GM13976 (cell line): ENCODE measurements around the gene EIF1AX.

Experiments used
- DNase-seq: peaks from one replicate; pipeline ENCODE4 v3.0.0; 2012; ENCODE audit warnings: low spot score
- in situ Hi-C: fragments of 300-500 bp; cut with MboI; formaldehyde crosslinking; loops from one replicate; pipeline ENCODE4 v1.12.0; 2022; ENCODE audit warnings: low sequenced_read_pairs, mixed read lengths, inconsistent platforms; ENCODE audit not compliant: unreplicated experiment
- TF ChIP-seq, protein P1 (sequence below): IDR thresholded peaks from 2 replicates; pipeline ENCODE4 v1.5.1; 2012; ENCODE audit warnings: borderline replicate concordance, mild to moderate bottlenecking; ENCODE audit not compliant: insufficient read depth; ENCODE audit errors: extremely low read depth, missing control alignments, control extremely low read depth

The EIF1AX gene

GRCh38 chrX:20116087-20116576 lies 25.5 kb downstream of the EIF1AX start:
- in situ Hi-C loops = no loop called here
- TF ChIP-seq, protein P1, sequence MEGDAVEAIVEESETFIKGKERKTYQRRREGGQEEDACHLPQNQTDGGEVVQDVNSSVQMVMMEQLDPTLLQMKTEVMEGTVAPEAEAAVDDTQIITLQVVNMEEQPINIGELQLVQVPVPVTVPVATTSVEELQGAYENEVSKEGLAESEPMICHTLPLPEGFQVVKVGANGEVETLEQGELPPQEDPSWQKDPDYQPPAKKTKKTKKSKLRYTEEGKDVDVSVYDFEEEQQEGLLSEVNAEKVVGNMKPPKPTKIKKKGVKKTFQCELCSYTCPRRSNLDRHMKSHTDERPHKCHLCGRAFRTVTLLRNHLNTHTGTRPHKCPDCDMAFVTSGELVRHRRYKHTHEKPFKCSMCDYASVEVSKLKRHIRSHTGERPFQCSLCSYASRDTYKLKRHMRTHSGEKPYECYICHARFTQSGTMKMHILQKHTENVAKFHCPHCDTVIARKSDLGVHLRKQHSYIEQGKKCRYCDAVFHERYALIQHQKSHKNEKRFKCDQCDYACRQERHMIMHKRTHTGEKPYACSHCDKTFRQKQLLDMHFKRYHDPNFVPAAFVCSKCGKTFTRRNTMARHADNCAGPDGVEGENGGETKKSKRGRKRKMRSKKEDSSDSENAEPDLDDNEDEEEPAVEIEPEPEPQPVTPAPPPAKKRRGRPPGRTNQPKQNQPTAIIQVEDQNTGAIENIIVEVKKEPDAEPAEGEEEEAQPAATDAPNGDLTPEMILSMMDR = no peak
- no peak for DNase-seq

DNA sequence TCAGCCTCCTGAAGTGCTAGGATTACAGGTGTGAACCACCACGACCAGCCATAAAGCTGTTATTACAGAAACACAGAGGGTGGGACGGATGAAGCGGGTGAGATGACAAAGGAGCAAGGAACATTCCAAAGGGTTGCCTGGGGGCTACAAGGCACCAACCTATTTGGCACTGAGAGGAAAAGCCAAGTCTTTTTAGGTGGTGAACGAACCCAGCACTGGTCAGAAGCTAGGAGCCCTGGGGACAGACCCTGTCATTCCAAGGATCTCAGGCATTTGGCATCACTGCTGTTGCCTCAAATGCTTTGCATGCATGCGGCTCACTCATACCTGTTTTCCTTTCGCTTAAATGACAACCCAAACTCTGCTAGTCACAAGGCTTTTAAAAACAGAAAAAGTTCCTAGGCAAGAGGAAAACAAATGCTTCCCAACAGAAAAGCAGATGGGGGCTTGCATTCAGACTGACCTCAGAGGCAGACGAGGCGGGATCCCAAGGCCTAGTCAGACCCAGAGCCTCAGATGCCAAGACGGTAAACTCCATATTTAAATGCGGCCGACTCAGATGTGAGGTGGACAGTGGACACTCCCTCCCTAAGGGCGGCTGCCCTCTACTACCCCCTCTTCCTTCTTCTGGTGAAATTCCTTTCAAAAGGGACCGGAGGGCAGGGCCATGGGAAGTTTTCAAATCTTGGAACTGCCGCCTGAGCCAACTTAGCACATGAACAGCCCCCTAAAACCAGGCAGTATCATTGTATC lies 29.4 kb downstream of the EIF1AX start:
- in situ Hi-C loops = no loop called here
- TF ChIP-seq, protein P1 = no peak
- DNase-seq = no peak

GRCh38 chrX:20111271-20111670 lies 30.4 kb downstream of the EIF1AX start:
- TF ChIP-seq, protein P1 = no peak
- no peak for DNase-seq
- in situ Hi-C loops = no loop called here

- TF ChIP-seq, protein P1 = no peak
- in situ Hi-C loops = no loop called here
- no peak for DNase-seq
These were observed 39.6 kb downstream of the EIF1AX start for GRCh38 chrX:20101934-20102581.

DNA sequence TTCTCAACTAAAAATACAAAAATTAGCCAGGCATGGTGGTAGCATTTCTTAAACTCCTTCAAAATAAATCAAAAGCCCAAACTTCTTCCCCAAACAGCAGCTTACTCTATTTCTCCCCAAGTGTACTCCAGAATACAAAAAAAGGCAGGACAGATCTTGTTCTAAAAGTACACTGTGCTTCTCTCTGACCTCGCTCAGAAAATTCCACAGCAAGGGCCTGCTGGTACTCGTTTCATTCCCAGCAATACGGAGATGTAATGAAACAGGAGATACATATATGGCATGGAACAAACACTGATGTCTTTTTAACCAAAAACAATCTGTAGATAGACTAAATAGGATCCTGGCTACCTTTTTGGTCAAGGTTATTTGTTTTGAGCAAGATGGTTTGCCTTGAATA lies 50.1 kb downstream of the EIF1AX start:
- in situ Hi-C loops = no loop called here
- TF ChIP-seq, protein P1 = no peak
- no peak for DNase-seq

DNA sequence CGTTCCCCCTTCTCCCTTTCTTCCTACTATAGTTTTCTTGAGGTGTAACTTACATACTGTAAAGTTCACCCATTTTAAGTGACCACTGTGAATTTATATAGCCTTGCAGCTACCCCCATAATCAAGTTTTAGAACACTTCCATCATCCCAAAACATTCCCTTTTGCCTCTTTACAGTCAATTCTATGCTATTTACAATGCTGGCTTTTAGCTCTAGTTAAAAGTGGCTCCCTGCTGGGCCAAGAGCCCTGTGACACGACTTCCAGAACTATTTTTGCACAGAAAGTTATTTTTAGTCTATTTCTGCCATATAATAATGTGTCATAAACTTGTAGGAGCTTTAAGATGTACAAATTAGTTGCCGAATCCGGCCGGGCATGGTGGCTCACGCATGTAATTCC lies 51.8 kb downstream of the EIF1AX start:
- no peak for DNase-seq
- TF ChIP-seq, protein P1 = no peak

DNA sequence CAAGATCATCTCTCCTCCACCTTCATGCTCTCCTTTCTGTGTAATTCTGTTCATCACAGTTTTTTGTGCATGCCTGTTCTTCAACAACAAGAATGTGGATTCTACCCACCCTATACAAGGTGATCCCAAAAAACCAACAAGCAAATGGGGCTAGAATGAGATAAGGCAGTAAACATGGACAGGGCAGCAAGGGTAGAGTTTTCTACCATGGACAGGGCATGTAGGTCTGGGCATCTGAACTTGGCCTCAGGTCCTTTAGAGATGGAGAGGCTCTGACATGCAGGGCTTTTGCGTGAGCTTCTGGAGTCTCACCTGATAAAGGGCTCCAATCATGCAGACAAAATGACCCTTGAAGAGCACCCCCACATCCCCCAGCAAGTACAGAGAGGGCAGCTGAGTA lies 61.4 kb downstream of the EIF1AX start:
- TF ChIP-seq, protein P1 = no peak
- no peak for DNase-seq
- in situ Hi-C loops = no loop called here

More for the DNA sequence above, 51.8 kb downstream of the EIF1AX start:
- in situ Hi-C loops = no loop called here
